Nasal cavity respiratory epithelium epithelial cell of viscerocranial mucosa (primary cell): ENCODE measurements around the gene GTF2A1L. TPM values are rescaled to one million over a fixed set of nuclear protein-coding genes. Genes with fewer than 3 reads are reported as not detected.

ENCODE experiments used
- total RNA-seq: library from RNA; depleted of rRNA; stranded (reverse); fragments of >200 nt; gene quantifications from 2 replicates; pipeline ENCODE4 v1.2.3, GENCODE V29; 2014

GTF2A1L gene, protein sequence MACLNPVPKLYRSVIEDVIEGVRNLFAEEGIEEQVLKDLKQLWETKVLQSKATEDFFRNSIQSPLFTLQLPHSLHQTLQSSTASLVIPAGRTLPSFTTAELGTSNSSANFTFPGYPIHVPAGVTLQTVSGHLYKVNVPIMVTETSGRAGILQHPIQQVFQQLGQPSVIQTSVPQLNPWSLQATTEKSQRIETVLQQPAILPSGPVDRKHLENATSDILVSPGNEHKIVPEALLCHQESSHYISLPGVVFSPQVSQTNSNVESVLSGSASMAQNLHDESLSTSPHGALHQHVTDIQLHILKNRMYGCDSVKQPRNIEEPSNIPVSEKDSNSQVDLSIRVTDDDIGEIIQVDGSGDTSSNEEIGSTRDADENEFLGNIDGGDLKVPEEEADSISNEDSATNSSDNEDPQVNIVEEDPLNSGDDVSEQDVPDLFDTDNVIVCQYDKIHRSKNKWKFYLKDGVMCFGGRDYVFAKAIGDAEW
- 0.07 TPM in 1 of 2 replicates, not detected in the other for total RNA-seq

DNA sequence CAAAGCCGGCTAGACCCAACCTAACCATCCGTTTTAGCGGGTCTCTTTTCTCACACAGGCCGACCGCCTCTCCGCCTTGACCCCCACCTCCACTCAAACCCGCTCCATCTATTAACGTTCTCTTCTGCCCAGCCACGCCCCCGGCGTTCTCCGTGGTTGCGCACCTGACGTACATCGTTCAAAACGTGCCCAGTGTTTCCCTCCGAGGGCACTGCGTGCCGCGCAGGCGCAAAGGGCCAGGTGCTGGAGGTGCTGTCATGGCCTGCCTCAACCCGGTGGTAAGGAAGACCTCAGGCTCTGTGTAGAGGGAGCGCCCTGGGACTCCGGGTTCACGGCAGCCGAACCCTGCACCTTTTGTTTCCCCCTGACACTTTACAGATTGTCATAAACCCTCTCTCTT lies at the start of gene GTF2A1L:
Gene GTF2A1L, plus strand, starts transcription at position 239 of the 400 bp plus-strand sequence. Its CDS starts 19 bp downstream, at position 258.

Other genes with a start within 250 kb of the GTF2A1L start
- gene PPP1R21, start 177.1 kb upstream of the GTF2A1L start, total RNA-seq = 14.7 and 18.0 TPM in 2 replicates
- 0.34 and 0.50 TPM in 2 replicates for gene STON1, start 87.7 kb upstream of the GTF2A1L start, total RNA-seq
- gene LHCGR, start 137.9 kb downstream of the GTF2A1L start, total RNA-seq = not detected in 2 replicates